Right lobe of liver (tissue), 6 donors: ENCODE measurements around the gene GRID1. TPM values are rescaled to one million over a fixed set of nuclear protein-coding genes. Genes with fewer than 3 reads are reported as not detected.

Experiments
- ATAC-seq, 4 donors: fragments of 200-7000 bp; cut with Tn5 transposase; one replicate each; pipeline ENCODE4 v1.9.1; 2020; ENCODE audit warnings: mild to moderate bottlenecking in 4 of 4, moderate library complexity in 4 of 4
- DNase-seq, 3 donors: peaks; one replicate each; pipeline ENCODE4 v3.0.0-alpha.2; 2020
- H3K27ac ChIP-seq, 3 donors: fragments of 200-600 bp; one replicate each; pipeline ENCODE4 v1.8.0; 2022
- H3K27me3 ChIP-seq, 2 donors: fragments of 200-600 bp; one replicate each; pipeline ENCODE4 v1.8.0; 2022
- H3K36me3 ChIP-seq, 4 donors: fragments of 200-600 bp; sonication (generic) in 1 of 4; one replicate each; pipeline versions ENCODE4 v1.5.1 to v1.8.0; 2017 to 2022; ENCODE audit warnings: control low read depth in 1 of 4
- H3K4me1 ChIP-seq, 4 donors: fragments of 200-600 bp; sonication (generic) in 1 of 4; one replicate each; pipeline versions ENCODE4 v1.5.1 to v1.8.0; 2017 to 2022; ENCODE audit warnings: control low read depth in 1 of 4
- H3K4me3 ChIP-seq, 3 donors: fragments of 200-600 bp; one replicate each; pipeline ENCODE4 v1.8.0; 2022
- H3K9me3 ChIP-seq, 4 donors: fragments of 200-600 bp; sonication (generic) in 1 of 4; one replicate each; pipeline versions ENCODE4 v1.5.1 to v1.8.0; 2017 to 2022; ENCODE audit warnings: control low read depth in 1 of 4
- CTCF ChIP-seq, 4 donors: fragments of 200-600 bp in 3 of 4; fragments of 450-650 bp in 1 of 4; IDR thresholded peaks; one replicate each; pipeline versions ENCODE4 v1.5.1 to v1.8.0; 2016 to 2022; ENCODE audit warnings: antibody characterized with exemption in 4 of 4, mild to moderate bottlenecking in 2 of 4
- POLR2A ChIP-seq: fragments of 450-650 bp; IDR thresholded peaks from one replicate; pipeline ENCODE4 v1.6.1; 2017; ENCODE audit warnings: antibody characterized with exemption, mild to moderate bottlenecking
- WGBS: methylation state at CpG from one replicate; pipeline ENCODE4 v1.1.6; 2018; ENCODE audit warnings: low coverage, low lambda C conversion rate; ENCODE audit not compliant: insufficient coverage; ENCODE audit errors: missing lambda C conversion rate; 5-methylcytosine and 5-hydroxymethylcytosine counted together
- intact Hi-C, 2 donors: fragments of 100-400 bp; cut with DNase I; formaldehyde crosslinking; loops; one replicate each; pipeline versions ENCODE4 v1.11.2 to v1.14.1; 2022
- total RNA-seq, 6 experiments: library from RNA; depleted of rRNA in 2 of 6; stranded (reverse); fragments of >200 nt in 2 of 6; fragmentation: NEBNext Ultra II Directional in 3 of 6; extraction: Animal tissue kit (Norgen Biotek cat#: 25700) in 3 of 6; gene quantifications; one replicate each; pipeline versions ENCODE4 v1.1.0 to v1.2.4, GENCODE V29; 2016 to 2023
- donor health status: DM: no; HTN: yes; CAD: no.
- donor health status: DM: no; HTN: no; CAD: no.
- donor health status: DM: no; HTN: no; CAD: no.
- donor health status: DM: no; HTN: yes; CAD: no.
- donor health status: DM: no; HTN: yes; CAD: no.

Gene GRID1
- total RNA-seq, 6 experiments from 2014 or later, result 0.05 to 1.9 (median 0.81) TPM

GRCh38 chr10:86102451-86102850, 264.1 kb downstream of the GRID1 start:
- no peaks in the 10 kb centered on the region for H3K9me3 ChIP-seq
- WGBS, result 100% methylated on average over 1 of the region's 5 CpGs
- H3K36me3 ChIP-seq, result no peaks in the 10 kb centered on the region
- H3K27me3 ChIP-seq, result no peaks in the 10 kb centered on the region
- ATAC-seq (no peak), DNase-seq (no peak)
- TF ChIP-seq POLR2A, result no peak
- no peak for TF ChIP-seq CTCF (IDR thresholded peaks at IDR 0.05)
- no peak overlapping the region for H3K4me3 ChIP-seq
- intact Hi-C loops, result loop anchor here (10.0 kb wide), 1 partner anchor 272 kb away; no protein-coding TSS in a partner anchor
- no peaks in the 10 kb centered on the region for H3K4me1 ChIP-seq
- H3K27ac ChIP-seq, result no peak overlapping the region

- Histone ChIP-seq H3K9me3 (no peaks in the 10 kb centered on the region), H3K27ac (no peak overlapping the region), H3K4me1 (no peaks in the 10 kb centered on the region), H3K4me3 (no peak overlapping the region), H3K36me3 (no peaks in the 10 kb centered on the region), H3K27me3 (no peaks in the 10 kb centered on the region)
- DNase-seq, result no peak
- intact Hi-C loops, result loop anchor here (10.0 kb wide), 1 partner anchor 273 kb away; no protein-coding TSS in a partner anchor
- ATAC-seq, result no peak
- 53% methylated on average over 2 of the region's 2 CpGs for WGBS
- TF ChIP-seq POLR2A, result no peak
- TF ChIP-seq CTCF (IDR thresholded peaks at IDR 0.05), result no peak
Measured at GRCh38 chr10:86102031-86102430, 264.6 kb downstream of the GRID1 start.

- no peak for TF ChIP-seq POLR2A
- peak; percentile 58 to 70 (median 66) for TF ChIP-seq CTCF (IDR thresholded peaks at IDR 0.05)
- Histone ChIP-seq H3K4me1 (no peaks in the 10 kb centered on the region), H3K27me3 (no peaks in the 10 kb centered on the region), H3K36me3 (no peaks in the 10 kb centered on the region), H3K27ac (no peak overlapping the region), H3K9me3 (no peaks in the 10 kb centered on the region), H3K4me3 (no peak overlapping the region)
- intact Hi-C loops, result loop anchor here (10.0 kb wide), 1 partner anchor 274 kb away; no protein-coding TSS in a partner anchor
- WGBS, result 19% methylated on average over 3 of the region's 5 CpGs
- DNase-seq (no peak), ATAC-seq (peak; percentile 82 to 96 (median 90))
Measured at GRCh38 chr10:86100581-86101061, 266.0 kb downstream of the GRID1 start.

GRCh38 chr10:86099542-86100334, 266.9 kb downstream of the GRID1 start:
- intact Hi-C loops, result loop anchor here (10.0 kb wide), 1 partner anchor 275 kb away; no protein-coding TSS in a partner anchor
- no peak overlapping the region for H3K27ac ChIP-seq
- WGBS, result 71% methylated on average over 3 of the region's 3 CpGs
- DNase-seq, result no peak
- H3K9me3 ChIP-seq, result no peaks in the 10 kb centered on the region
- H3K36me3 ChIP-seq, result no peaks in the 10 kb centered on the region
- no peak for ATAC-seq
- TF ChIP-seq POLR2A, result no peak
- TF ChIP-seq CTCF (IDR thresholded peaks at IDR 0.05), result no peak
- no peaks in the 10 kb centered on the region for H3K27me3 ChIP-seq
- no peak overlapping the region for H3K4me3 ChIP-seq
- no peaks in the 10 kb centered on the region for H3K4me1 ChIP-seq
